Measurements from ENCODE around the gene SP8. TPM values are rescaled to one million over a fixed set of nuclear protein-coding genes. Genes with fewer than 3 reads are reported as not detected.
"Not testable (repeated sequence)": the region's sequence is repeated elsewhere in the genome, so short reads cannot be mapped to it uniquely, and the experiment has no call there.

Gene SP8
- polyA plus RNA-seq (2013, experiment 1 of 4), result 45.2 TPM
- 64.6 TPM for polyA plus RNA-seq (2013, experiment 2 of 4)
- polyA plus RNA-seq (2013, experiment 3 of 4), result 44.9 TPM
- polyA plus RNA-seq (2013, experiment 4 of 4), result 44.9 TPM

GRCh38 chr7:20786779-20787659, at the start of gene SP8:
Gene SP8 (minus strand): TSS chr7:20786886. CDS start chr7:20786798, 88 bp downstream.
- H3K27me3 ChIP-seq (ENCODE audit: control insufficient read depth, insufficient read depth, low read length, poor library complexity, severe bottlenecking), result peaks cover 78% of the 10 kb centered on the region
- peaks cover 30% of the 10 kb centered on the region for H3K4me1 ChIP-seq (ENCODE audit: control insufficient read depth, insufficient read depth, low read length)
- 0 to 1% methylated on average over 50 of the region's 50 CpGs for WGBS, 2 experiments
- peaks cover 13% of the 10 kb centered on the region for H3K36me3 ChIP-seq (ENCODE audit: control insufficient read depth, insufficient read depth, low read length)
- H3K27ac ChIP-seq (ENCODE audit: insufficient read depth, low read depth, low read length, poor library complexity, severe bottlenecking), result peak within 1 kb of the TSS; percentile 83
- H3K9me3 ChIP-seq (ENCODE audit: control insufficient read depth, low read length), result no peaks in the 10 kb centered on the region
- H3K4me3 ChIP-seq (ENCODE audit: insufficient read depth, low read depth, low read length), result peak within 1 kb of the TSS; percentile 88

GRCh38 chr7:20836424-20836823, 49.7 kb upstream of the SP8 start:
- 92% methylated on average over 2 of the region's 2 CpGs; no CpG with 5 or more reads in 1 of the 2 experiments for WGBS, 2 experiments
- H3K4me1 ChIP-seq (ENCODE audit: control insufficient read depth, insufficient read depth, low read length); H3K9me3 ChIP-seq (ENCODE audit: control insufficient read depth, low read length); H3K4me3 ChIP-seq (ENCODE audit: insufficient read depth, low read depth, low read length); H3K36me3 ChIP-seq (ENCODE audit: control insufficient read depth, insufficient read depth, low read length); H3K27ac ChIP-seq (ENCODE audit: insufficient read depth, low read depth, low read length, poor library complexity, severe bottlenecking); H3K27me3 ChIP-seq (ENCODE audit: control insufficient read depth, insufficient read depth, low read length, poor library complexity, severe bottlenecking): not testable (repeated sequence)

GRCh38 chr7:20835111-20835750, 48.5 kb upstream of the SP8 start:
- Histone ChIP-seq H3K27ac (ENCODE audit: insufficient read depth, low read depth, low read length, poor library complexity, severe bottlenecking) (no peak overlapping the region), H3K27me3 (ENCODE audit: control insufficient read depth, insufficient read depth, low read length, poor library complexity, severe bottlenecking) (no peaks in the 10 kb centered on the region), H3K4me1 (ENCODE audit: control insufficient read depth, insufficient read depth, low read length) (peaks cover 6% of the 10 kb centered on the region), H3K4me3 (ENCODE audit: insufficient read depth, low read depth, low read length) (no peak overlapping the region), H3K36me3 (ENCODE audit: control insufficient read depth, insufficient read depth, low read length) (no peaks in the 10 kb centered on the region), H3K9me3 (ENCODE audit: control insufficient read depth, low read length) (no peaks in the 10 kb centered on the region)
- WGBS, 2 experiments, result 84 to 93% methylated on average over 14 to 15 of the region's 15 CpGs

GRCh38 chr7:20834656-20835055, 48.0 kb upstream of the SP8 start:
- no peaks in the 10 kb centered on the region for H3K9me3 ChIP-seq (ENCODE audit: control insufficient read depth, low read length)
- H3K36me3 ChIP-seq (ENCODE audit: control insufficient read depth, insufficient read depth, low read length), result no peaks in the 10 kb centered on the region
- H3K4me1 ChIP-seq (ENCODE audit: control insufficient read depth, insufficient read depth, low read length), result peaks cover 7% of the 10 kb centered on the region
- no peak overlapping the region for H3K27ac ChIP-seq (ENCODE audit: insufficient read depth, low read depth, low read length, poor library complexity, severe bottlenecking)
- no peaks in the 10 kb centered on the region for H3K27me3 ChIP-seq (ENCODE audit: control insufficient read depth, insufficient read depth, low read length, poor library complexity, severe bottlenecking)
- no peak overlapping the region for H3K4me3 ChIP-seq (ENCODE audit: insufficient read depth, low read depth, low read length)

GRCh38 chr7:20831956-20832355, 45.3 kb upstream of the SP8 start:
- Histone ChIP-seq H3K4me1 (ENCODE audit: control insufficient read depth, insufficient read depth, low read length) (peaks cover 21% of the 10 kb centered on the region), H3K27ac (ENCODE audit: insufficient read depth, low read depth, low read length, poor library complexity, severe bottlenecking) (no peak overlapping the region), H3K9me3 (ENCODE audit: control insufficient read depth, low read length) (no peaks in the 10 kb centered on the region), H3K27me3 (ENCODE audit: control insufficient read depth, insufficient read depth, low read length, poor library complexity, severe bottlenecking) (no peaks in the 10 kb centered on the region), H3K4me3 (ENCODE audit: insufficient read depth, low read depth, low read length) (no peak overlapping the region), H3K36me3 (ENCODE audit: control insufficient read depth, insufficient read depth, low read length) (no peaks in the 10 kb centered on the region)

- Histone ChIP-seq H3K4me1 (ENCODE audit: control insufficient read depth, insufficient read depth, low read length) (peaks cover 26% of the 10 kb centered on the region), H3K4me3 (ENCODE audit: insufficient read depth, low read depth, low read length) (no peak overlapping the region), H3K27me3 (ENCODE audit: control insufficient read depth, insufficient read depth, low read length, poor library complexity, severe bottlenecking) (no peaks in the 10 kb centered on the region), H3K36me3 (ENCODE audit: control insufficient read depth, insufficient read depth, low read length) (no peaks in the 10 kb centered on the region), H3K9me3 (ENCODE audit: control insufficient read depth, low read length) (no peaks in the 10 kb centered on the region), H3K27ac (ENCODE audit: insufficient read depth, low read depth, low read length, poor library complexity, severe bottlenecking) (no peak overlapping the region)
Measured at GRCh38 chr7:20831451-20831850, 44.8 kb upstream of the SP8 start.

GRCh38 chr7:20828947-20829346, 42.3 kb upstream of the SP8 start:
- 92 to 93% methylated on average over 3 of the region's 3 CpGs for WGBS, 2 experiments
- H3K27me3 ChIP-seq (ENCODE audit: control insufficient read depth, insufficient read depth, low read length, poor library complexity, severe bottlenecking), result no peaks in the 10 kb centered on the region
- H3K36me3 ChIP-seq (ENCODE audit: control insufficient read depth, insufficient read depth, low read length), result no peaks in the 10 kb centered on the region
- no peak overlapping the region for H3K27ac ChIP-seq (ENCODE audit: insufficient read depth, low read depth, low read length, poor library complexity, severe bottlenecking)
- H3K9me3 ChIP-seq (ENCODE audit: control insufficient read depth, low read length), result no peaks in the 10 kb centered on the region
- peaks cover 30% of the 10 kb centered on the region for H3K4me1 ChIP-seq (ENCODE audit: control insufficient read depth, insufficient read depth, low read length)
- no peak overlapping the region for H3K4me3 ChIP-seq (ENCODE audit: insufficient read depth, low read depth, low read length)

GRCh38 chr7:20827172-20827571, 40.5 kb upstream of the SP8 start:
- H3K4me3 ChIP-seq (ENCODE audit: insufficient read depth, low read depth, low read length), result no peak overlapping the region
- peaks cover 30% of the 10 kb centered on the region for H3K4me1 ChIP-seq (ENCODE audit: control insufficient read depth, insufficient read depth, low read length)
- WGBS, 2 experiments, result 90 to 93% methylated on average over 8 to 9 of the region's 9 CpGs
- H3K27ac ChIP-seq (ENCODE audit: insufficient read depth, low read depth, low read length, poor library complexity, severe bottlenecking), result no peak overlapping the region
- H3K9me3 ChIP-seq (ENCODE audit: control insufficient read depth, low read length), result no peaks in the 10 kb centered on the region
- H3K27me3 ChIP-seq (ENCODE audit: control insufficient read depth, insufficient read depth, low read length, poor library complexity, severe bottlenecking), result no peaks in the 10 kb centered on the region
- H3K36me3 ChIP-seq (ENCODE audit: control insufficient read depth, insufficient read depth, low read length), result no peaks in the 10 kb centered on the region

- Histone ChIP-seq H3K36me3 (ENCODE audit: control insufficient read depth, insufficient read depth, low read length) (no peaks in the 10 kb centered on the region), H3K27me3 (ENCODE audit: control insufficient read depth, insufficient read depth, low read length, poor library complexity, severe bottlenecking) (no peaks in the 10 kb centered on the region), H3K9me3 (ENCODE audit: control insufficient read depth, low read length) (no peaks in the 10 kb centered on the region), H3K4me1 (ENCODE audit: control insufficient read depth, insufficient read depth, low read length) (peaks cover 25% of the 10 kb centered on the region), H3K4me3 (ENCODE audit: insufficient read depth, low read depth, low read length) (no peak overlapping the region), H3K27ac (ENCODE audit: insufficient read depth, low read depth, low read length, poor library complexity, severe bottlenecking) (peak overlapping the region; percentile 85)
- 18 to 27% methylated on average over 3 of the region's 3 CpGs for WGBS, 2 experiments
Measured at GRCh38 chr7:20826243-20826642, 39.6 kb upstream of the SP8 start.

GRCh38 chr7:20825555-20825954, 38.9 kb upstream of the SP8 start:
- no peak overlapping the region for H3K27ac ChIP-seq (ENCODE audit: insufficient read depth, low read depth, low read length, poor library complexity, severe bottlenecking)
- H3K27me3 ChIP-seq (ENCODE audit: control insufficient read depth, insufficient read depth, low read length, poor library complexity, severe bottlenecking), result no peaks in the 10 kb centered on the region
- H3K36me3 ChIP-seq (ENCODE audit: control insufficient read depth, insufficient read depth, low read length), result no peaks in the 10 kb centered on the region
- 90 to 100% methylated on average over 1 to 2 of the region's 2 CpGs for WGBS, 2 experiments
- no peak overlapping the region for H3K4me3 ChIP-seq (ENCODE audit: insufficient read depth, low read depth, low read length)
- H3K4me1 ChIP-seq (ENCODE audit: control insufficient read depth, insufficient read depth, low read length), result peaks cover 24% of the 10 kb centered on the region
- H3K9me3 ChIP-seq (ENCODE audit: control insufficient read depth, low read length), result no peaks in the 10 kb centered on the region
